H1 (cell line): ENCODE results near the gene PTBP3. TPM values are rescaled to one million over a fixed set of nuclear protein-coding genes. Genes with fewer than 3 reads are reported as not detected.

Experiments
- ASH2L ChIP-seq: fragments of 200-600, 300-600 bp; sonication (generic); IDR thresholded peaks from one replicate; pipeline ENCODE4 v1.7.1; 2017; ENCODE audit warnings: low read length
- EZH2 ChIP-seq: fragments of 200-600 bp; sonication (generic); IDR thresholded peaks from 2 replicates; pipeline ENCODE4 v1.7.1; 2012; ENCODE audit warnings: low read depth, mild to moderate bottlenecking, moderate library complexity, low read length, inconsistent platforms; ENCODE audit not compliant: severe bottlenecking
- polyA plus RNA-seq, 7 experiments: library from polyadenylated mRNA; depleted of rRNA in 3 of 7; stranded (reverse) in 5 of 7; unstranded in 2 of 7; fragments of >200 nt in 5 of 7; fragments of 200-250 nt in 2 of 7; gene quantifications; 1 replicate in 5 of 7; 2 replicates in 1 of 7; 4 replicates in 1 of 7; pipeline versions ENCODE4 v1.2.1 to v1.2.3, GENCODE V29; 2011 to 2013; ENCODE audit warnings: missing spikeins in 2 of 7, mixed read lengths in 2 of 7
- total RNA-seq: library from RNA; stranded (reverse); fragmentation: NEBNext Ultra II Directional; extraction: Animal tissue kit (Norgen Biotek cat#: 25700); gene quantifications from 2 replicates; pipeline ENCODE4 v1.2.1, GENCODE V29; 2021

The PTBP3 gene
- total and polyA plus RNA-seq, 2 of the 8 experiments (the other 6 are each of a cell fraction or from before 2014, with no cell fraction given), result 51.0 to 124 TPM

- TF ChIP-seq EZH2 (no peak), ASH2L (no peak)
Measured at GRCh38 chr9:112312139-112312538, 21.3 kb downstream of the PTBP3 start (continued).
